ENCODE results near the gene KIF18B. TPM values are rescaled to one million over a fixed set of nuclear protein-coding genes. Genes with fewer than 3 reads are reported as not detected.

KIF18B gene
- total and polyA plus RNA-seq, 7 donors, result under 0.01 to 10.5 (median 0.60) TPM

GRCh38 chr17:44990994-44991393 lies 43.4 kb upstream of the KIF18B start:
- Histone ChIP-seq H3K27ac (no peak overlapping the region), H3K27me3 (no peaks in the 10 kb centered on the region), H3K36me3 (no peaks in the 10 kb centered on the region), H3K9me3 (no peaks in the 10 kb centered on the region), H3K4me1 (peaks cover 0 to 14% (median 10%) of the 10 kb centered on the region in 4 donors), H3K4me3 (no peak overlapping the region)
- TF ChIP-seq CTCF (IDR thresholded peaks at IDR 0.05) (no peak), EP300 (IDR thresholded peaks at IDR 0.05) (no peak), POLR2A (IDR thresholded peaks at IDR 0.05) (no peak), POLR2AphosphoS5 (IDR thresholded peaks at IDR 0.05) (no peak)
- DNase-seq, result no peak
- WGBS, 2 donors, result 67 to 78% methylated on average over 10 of the region's 10 CpGs
- intact Hi-C loops (cut with DNase I), result no loop called here

- H3K36me3 ChIP-seq, result no peaks in the 10 kb centered on the region
- WGBS, 2 donors, result 84 to 87% methylated on average over 17 of the region's 17 CpGs
Measured at GRCh38 chr17:44989552-44990138, 42.1 kb upstream of the KIF18B start.

GRCh38 chr17:44988044-44988942 lies 40.7 kb upstream of the KIF18B start:
- H3K9me3 ChIP-seq, result no peaks in the 10 kb centered on the region
- WGBS, 2 donors, result 44 to 58% methylated on average over 34 of the region's 34 CpGs
- H3K4me3 ChIP-seq, result no peak overlapping the region
- no peak for DNase-seq
- no peaks in the 10 kb centered on the region for H3K36me3 ChIP-seq
- TF ChIP-seq CTCF (IDR thresholded peaks at IDR 0.05) (no peak), POLR2AphosphoS5 (IDR thresholded peaks at IDR 0.05) (no peak), POLR2A (IDR thresholded peaks at IDR 0.05) (no peak), EP300 (IDR thresholded peaks at IDR 0.05) (no peak)
- intact Hi-C loops (cut with DNase I), result no loop called here
- H3K27me3 ChIP-seq, result peaks cover 0 to 4% (median 0%) of the 10 kb centered on the region in 3 donors
- H3K27ac ChIP-seq, result no peak overlapping the region
- H3K4me1 ChIP-seq, result peaks cover 0 to 10% (median 9%) of the 10 kb centered on the region in 4 donors

More at GRCh38 chr17:44989552-44990138, 42.1 kb upstream of the KIF18B start:
- Histone ChIP-seq H3K4me1 (peaks cover 0 to 10% (median 9%) of the 10 kb centered on the region in 4 donors), H3K4me3 (no peak overlapping the region), H3K27me3 (peaks cover 0 to 4% (median 0%) of the 10 kb centered on the region in 3 donors), H3K27ac (no peak overlapping the region), H3K9me3 (no peaks in the 10 kb centered on the region)
- intact Hi-C loops (cut with DNase I), result no loop called here
- no peak for DNase-seq
- no peak for TF ChIP-seq POLR2AphosphoS5 (IDR thresholded peaks at IDR 0.05)
- TF ChIP-seq POLR2A (IDR thresholded peaks at IDR 0.05), result no peak
- no peak for TF ChIP-seq CTCF (IDR thresholded peaks at IDR 0.05)
- no peak for TF ChIP-seq EP300 (IDR thresholded peaks at IDR 0.05)

- intact Hi-C loops (cut with DNase I), result no loop called here
- TF ChIP-seq POLR2A (IDR thresholded peaks at IDR 0.05) (no peak), EP300 (IDR thresholded peaks at IDR 0.05) (no peak), POLR2AphosphoS5 (IDR thresholded peaks at IDR 0.05) (no peak), CTCF (IDR thresholded peaks at IDR 0.05) (no peak)
- H3K27me3 ChIP-seq, result peaks cover 0 to 4% (median 0%) of the 10 kb centered on the region in 3 donors
- H3K9me3 ChIP-seq, result no peaks in the 10 kb centered on the region
- WGBS, 2 donors, result 89 to 90% methylated on average over 4 of the region's 4 CpGs
- no peak overlapping the region for H3K4me3 ChIP-seq
- DNase-seq, result no peak
- no peak overlapping the region for H3K27ac ChIP-seq
- H3K36me3 ChIP-seq, result no peaks in the 10 kb centered on the region
- H3K4me1 ChIP-seq, result peaks cover 0 to 45% (median 42%) of the 10 kb centered on the region in 4 donors
Measured at GRCh38 chr17:44983563-44983962, 36.0 kb upstream of the KIF18B start.

All from sigmoid colon (tissue), 7 donors.